Measurements from ENCODE around the gene WIPF1.

The WIPF1 gene

GRCh38 chr2:174511580-174512260, 85.9 kb downstream of the WIPF1 start:
- H3F3A ChIP-seq (ENCODE audit: insufficient read depth, low read length) = no peaks in the 10 kb centered on the region
- no peaks in the 10 kb centered on the region for H3K79me2 ChIP-seq (ENCODE audit: low read length)
- no peak for DNase-seq
- H2AFZ ChIP-seq (ENCODE audit: low read length) = no peak overlapping the region
- H3K27me3 ChIP-seq (replicated peaks; ENCODE audit: insufficient read depth, low read length) = no peaks in the 10 kb centered on the region
- H3K36me3 ChIP-seq (replicated peaks; ENCODE audit: insufficient read depth, low read length) = no peaks in the 10 kb centered on the region
- H3K4me3 ChIP-seq (ENCODE audit: low read length) = no peak overlapping the region
- no peaks in the 10 kb centered on the region for H3K9me2 ChIP-seq (replicated peaks; ENCODE audit: insufficient read depth, low read length)
- H3K9me3 ChIP-seq (replicated peaks; ENCODE audit: insufficient read depth, low read length) = no peaks in the 10 kb centered on the region; the same call in 1 of the 2 replicates
- H3K4me2 ChIP-seq (ENCODE audit: low read depth, low read length) = no peak overlapping the region
- H3K9ac ChIP-seq (ENCODE audit: low read length) = no peak overlapping the region
- TF ChIP-seq EZH2 (optimal IDR thresholded peaks at IDR 0.05; ENCODE audit: low read depth, low read length) (no peak), EZH2phosphoT487 (IDR thresholded peaks at IDR 0.05; ENCODE audit: low read length) (no peak), CTCF (IDR thresholded peaks at IDR 0.05; ENCODE audit: low read length) (no peak)
- no peaks in the 10 kb centered on the region for H4K20me1 ChIP-seq (ENCODE audit: insufficient read depth, low read length)
- H3K27ac ChIP-seq (ENCODE audit: low read length) = no peak overlapping the region
- H3K4me1 ChIP-seq (ENCODE audit: low read length) = no peaks in the 10 kb centered on the region

GRCh38 chr2:174510583-174511189, 86.9 kb downstream of the WIPF1 start:
- DNase-seq = no peak
- Histone ChIP-seq H3K4me3 (ENCODE audit: low read length) (no peak overlapping the region), H4K20me1 (ENCODE audit: insufficient read depth, low read length) (no peaks in the 10 kb centered on the region), H3K9me3 (replicated peaks; ENCODE audit: insufficient read depth, low read length) (no peaks in the 10 kb centered on the region; the same call in 1 of the 2 replicates), H3K4me2 (ENCODE audit: low read depth, low read length) (no peak overlapping the region), H3K9me2 (replicated peaks; ENCODE audit: insufficient read depth, low read length) (no peaks in the 10 kb centered on the region), H3K27me3 (replicated peaks; ENCODE audit: insufficient read depth, low read length) (no peaks in the 10 kb centered on the region), H3K79me2 (ENCODE audit: low read length) (no peaks in the 10 kb centered on the region), H3K4me1 (ENCODE audit: low read length) (no peaks in the 10 kb centered on the region), H3K9ac (ENCODE audit: low read length) (no peak overlapping the region), H3K27ac (ENCODE audit: low read length) (no peak overlapping the region), H3K36me3 (replicated peaks; ENCODE audit: insufficient read depth, low read length) (no peaks in the 10 kb centered on the region), H3F3A (ENCODE audit: insufficient read depth, low read length) (no peaks in the 10 kb centered on the region), H2AFZ (ENCODE audit: low read length) (no peak overlapping the region)
- TF ChIP-seq EZH2phosphoT487 (IDR thresholded peaks at IDR 0.05; ENCODE audit: low read length) = no peak
- no peak for TF ChIP-seq EZH2 (optimal IDR thresholded peaks at IDR 0.05; ENCODE audit: low read depth, low read length)
- no peak for TF ChIP-seq CTCF (IDR thresholded peaks at IDR 0.05; ENCODE audit: low read length)

Data from MM.1S (cell line).